HUES6 (cell line): ENCODE data around the gene NRIP1.

Experiments used
- H3K27ac ChIP-seq: 2 replicates; pipeline ENCODE4 v1.7.0; 2013; ENCODE audit warnings: low read depth, mild to moderate bottlenecking, low read length, inconsistent platforms
- H3K27me3 ChIP-seq: 2 replicates; pipeline ENCODE4 v1.6.1; 2013; ENCODE audit warnings: low read length; ENCODE audit not compliant: control insufficient read depth, insufficient read depth
- H3K36me3 ChIP-seq: 2 replicates; pipeline ENCODE4 v1.6.1; 2013; ENCODE audit warnings: low read length; ENCODE audit not compliant: control insufficient read depth, insufficient read depth
- H3K4me1 ChIP-seq: 2 replicates; pipeline ENCODE4 v1.6.1; 2013; ENCODE audit warnings: low read length; ENCODE audit not compliant: control insufficient read depth, insufficient read depth
- H3K4me3 ChIP-seq: 2 replicates; pipeline ENCODE4 v1.5.1; 2013; ENCODE audit warnings: low read depth, low read length
- H3K9ac ChIP-seq: one replicate; pipeline ENCODE4 v1.6.1; 2013; ENCODE audit warnings: mild to moderate bottlenecking, low read length
- H3K9me3 ChIP-seq: 2 replicates; pipeline ENCODE4 v1.6.1; 2013; ENCODE audit warnings: low read depth, low read length; ENCODE audit not compliant: control insufficient read depth, insufficient read depth

Gene NRIP1

GRCh38 chr21:15022608-15023261, 42.1 kb downstream of the NRIP1 start:
- no peaks in the 10 kb centered on the region for H3K4me1 ChIP-seq
- H3K4me3 ChIP-seq = no peak overlapping the region
- H3K27ac ChIP-seq = no peak overlapping the region
- H3K36me3 ChIP-seq = no peaks in the 10 kb centered on the region
- no peaks in the 10 kb centered on the region for H3K27me3 ChIP-seq
- 0 out of 2 replicates have a peak, but pooled peaks cover 2% of the 10 kb centered on the region for H3K9me3 ChIP-seq
- H3K9ac ChIP-seq = no peak overlapping the region

DNA sequence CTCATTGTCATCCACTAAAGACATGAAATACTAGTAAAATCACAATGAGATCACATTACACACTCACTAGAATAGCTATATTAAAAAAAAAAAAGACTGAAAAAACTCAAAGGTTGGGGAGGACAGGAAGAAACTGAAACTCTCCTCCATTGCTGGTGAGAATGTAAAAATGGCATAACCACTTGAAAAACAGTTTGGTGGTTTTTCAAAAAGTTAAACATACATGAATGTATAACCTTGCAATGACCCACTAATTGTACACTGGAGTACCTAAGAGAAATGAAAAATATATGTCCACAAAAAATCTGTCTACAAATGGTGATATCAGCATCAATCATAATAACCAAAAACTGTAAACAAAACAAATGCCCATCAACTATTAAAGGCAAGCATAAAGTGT, 44.0 kb downstream of the NRIP1 start:
- Histone ChIP-seq H3K36me3 (no peaks in the 10 kb centered on the region), H3K27me3 (no peaks in the 10 kb centered on the region)

GRCh38 chr21:15018382-15018781, 46.4 kb downstream of the NRIP1 start:
- no peak overlapping the region for H3K27ac ChIP-seq
- H3K9ac ChIP-seq = no peak overlapping the region
- no peaks in the 10 kb centered on the region for H3K27me3 ChIP-seq
- H3K36me3 ChIP-seq = no peaks in the 10 kb centered on the region
- H3K4me1 ChIP-seq = no peaks in the 10 kb centered on the region
- 0 out of 2 replicates have a peak, but pooled peaks cover 2% of the 10 kb centered on the region for H3K9me3 ChIP-seq
- H3K4me3 ChIP-seq = no peak overlapping the region

More for the DNA sequence above, 44.0 kb downstream of the NRIP1 start:
- Histone ChIP-seq H3K27ac (no peak overlapping the region), H3K9ac (no peak overlapping the region), H3K4me1 (no peaks in the 10 kb centered on the region), H3K9me3 (0 out of 2 replicates have a peak, but pooled peaks cover 2% of the 10 kb centered on the region), H3K4me3 (no peak overlapping the region)

DNA sequence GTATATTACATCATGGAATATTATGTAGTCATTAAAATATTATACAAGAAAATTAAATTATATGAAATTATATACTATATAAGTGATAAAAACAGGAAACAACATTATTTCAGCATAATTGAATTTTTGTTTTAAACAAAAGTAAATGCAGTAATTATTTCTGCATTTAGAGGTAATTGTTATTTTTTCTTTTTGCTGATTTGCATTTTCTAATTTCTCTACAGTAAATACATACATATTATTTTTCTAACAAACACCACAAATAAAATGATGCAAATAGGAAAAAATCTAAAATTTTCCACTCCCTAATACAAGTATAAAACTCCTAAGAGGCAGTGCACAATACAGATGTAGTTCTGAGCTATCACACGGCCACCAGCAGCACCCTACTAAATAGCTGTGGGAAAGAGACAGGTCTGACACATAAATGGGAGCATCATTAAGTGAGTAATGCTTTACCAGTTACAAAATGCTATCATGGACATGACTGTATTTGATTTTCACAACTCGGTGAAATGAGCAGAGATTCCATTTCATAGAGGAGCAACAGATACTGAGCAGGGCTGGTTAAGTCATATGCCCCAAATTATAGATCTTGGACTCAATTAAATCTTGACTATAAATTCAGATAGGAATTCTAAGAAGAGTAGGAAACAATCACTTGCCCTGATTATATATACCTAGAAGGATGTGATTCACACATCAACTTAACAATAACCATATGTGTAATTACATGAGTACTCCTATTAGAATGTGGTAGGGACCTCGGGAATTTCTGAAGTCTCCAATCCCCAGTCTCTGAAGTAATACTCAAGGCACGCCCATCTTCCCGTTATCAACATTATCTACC, 49.0 kb downstream of the NRIP1 start:
- no peaks in the 10 kb centered on the region for H3K27me3 ChIP-seq
- no peak overlapping the region for H3K27ac ChIP-seq
- no peak overlapping the region for H3K4me3 ChIP-seq
- no peaks in the 10 kb centered on the region for H3K36me3 ChIP-seq
- no peaks in the 10 kb centered on the region for H3K4me1 ChIP-seq
- no peaks in the 10 kb centered on the region for H3K9me3 ChIP-seq
- no peak overlapping the region for H3K9ac ChIP-seq

DNA sequence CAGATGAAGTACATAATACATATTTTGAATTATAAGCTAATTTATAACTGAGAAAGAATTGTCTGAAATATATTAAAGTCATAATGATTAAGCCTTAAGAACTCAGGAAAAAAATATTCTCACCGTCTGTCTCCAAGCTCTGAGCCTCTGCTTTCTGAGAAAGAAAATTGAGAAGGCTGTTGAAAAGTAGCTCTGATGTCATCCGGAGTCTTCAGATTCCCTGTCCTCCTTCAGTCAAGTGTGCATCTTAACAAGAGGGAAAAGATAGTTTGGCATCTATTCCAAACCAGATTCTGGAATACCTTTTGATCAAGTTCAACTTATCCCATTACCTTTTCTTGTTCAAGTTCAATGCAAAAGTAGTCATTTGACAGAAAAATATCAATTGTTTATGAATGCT, 50.6 kb downstream of the NRIP1 start:
- no peaks in the 10 kb centered on the region for H3K27me3 ChIP-seq
- H3K9me3 ChIP-seq = no peaks in the 10 kb centered on the region
- no peaks in the 10 kb centered on the region for H3K36me3 ChIP-seq
- H3K27ac ChIP-seq = no peak overlapping the region
- no peak overlapping the region for H3K9ac ChIP-seq
- H3K4me1 ChIP-seq = no peaks in the 10 kb centered on the region
- no peak overlapping the region for H3K4me3 ChIP-seq

GRCh38 chr21:15011967-15012366, 52.8 kb downstream of the NRIP1 start:
- H3K9me3 ChIP-seq = no peaks in the 10 kb centered on the region
- no peak overlapping the region for H3K4me3 ChIP-seq
- H3K27ac ChIP-seq = no peak overlapping the region
- peaks cover 4% of the 10 kb centered on the region for H3K4me1 ChIP-seq
- no peaks in the 10 kb centered on the region for H3K36me3 ChIP-seq
- H3K27me3 ChIP-seq = no peaks in the 10 kb centered on the region
- no peak overlapping the region for H3K9ac ChIP-seq

GRCh38 chr21:15010645-15011044, 54.2 kb downstream of the NRIP1 start:
- Histone ChIP-seq H3K4me3 (no peak overlapping the region), H3K27ac (no peak overlapping the region), H3K9ac (no peak overlapping the region), H3K9me3 (no peaks in the 10 kb centered on the region), H3K27me3 (no peaks in the 10 kb centered on the region), H3K4me1 (peaks cover 17% of the 10 kb centered on the region), H3K36me3 (no peaks in the 10 kb centered on the region)

- Histone ChIP-seq H3K4me1 (peaks cover 25% of the 10 kb centered on the region), H3K9ac (no peak overlapping the region)
Measured at GRCh38 chr21:15009837-15010363, 54.9 kb downstream of the NRIP1 start.

GRCh38 chr21:15007716-15008296, 57.0 kb downstream of the NRIP1 start:
- no peaks in the 10 kb centered on the region for H3K36me3 ChIP-seq

More at GRCh38 chr21:15009837-15010363, 54.9 kb downstream of the NRIP1 start:
- H3K27me3 ChIP-seq = no peaks in the 10 kb centered on the region
- no peaks in the 10 kb centered on the region for H3K9me3 ChIP-seq
- H3K4me3 ChIP-seq = no peak overlapping the region
- H3K36me3 ChIP-seq = no peaks in the 10 kb centered on the region
- no peak overlapping the region for H3K27ac ChIP-seq

DNA sequence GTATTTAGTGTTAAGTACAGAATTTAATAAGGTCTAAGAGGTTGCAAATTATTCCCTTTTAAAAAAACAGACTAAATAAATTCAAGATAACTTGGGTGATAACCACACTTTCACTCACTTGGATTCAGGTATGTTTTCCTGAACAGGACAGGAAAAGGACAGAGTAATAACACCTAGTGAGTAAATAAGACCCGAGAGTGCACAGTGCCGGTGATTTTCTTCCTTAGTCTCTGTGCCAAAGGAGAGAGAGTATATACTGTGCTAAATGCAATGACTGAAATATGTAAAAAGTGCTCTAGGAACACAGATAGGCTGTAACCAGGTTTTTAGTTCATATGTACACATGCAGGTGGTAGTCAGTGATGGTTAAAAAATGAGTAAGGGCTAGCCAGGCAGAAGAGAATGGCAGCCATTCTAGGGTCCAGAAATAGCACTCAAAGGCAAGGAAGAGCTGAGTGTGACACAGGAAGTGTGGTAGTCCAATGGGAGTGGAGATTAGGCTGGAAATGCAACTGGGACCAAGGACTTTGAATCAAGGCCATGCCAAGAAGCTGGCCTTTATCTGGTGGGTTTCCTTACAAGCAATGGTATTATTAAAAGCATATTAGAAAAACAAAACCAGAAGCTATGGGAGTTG, 58.1 kb downstream of the NRIP1 start:
- no peak overlapping the region for H3K9ac ChIP-seq
- no peaks in the 10 kb centered on the region for H3K9me3 ChIP-seq
- no peak overlapping the region for H3K4me3 ChIP-seq
- no peaks in the 10 kb centered on the region for H3K36me3 ChIP-seq
- H3K27me3 ChIP-seq = no peaks in the 10 kb centered on the region; the same call in 1 of the 2 replicates
- H3K4me1 ChIP-seq = peaks cover 56% of the 10 kb centered on the region
- H3K27ac ChIP-seq = no peak overlapping the region

More at GRCh38 chr21:15007716-15008296, 57.0 kb downstream of the NRIP1 start:
- H3K27ac ChIP-seq = no peak overlapping the region
- H3K9me3 ChIP-seq = no peaks in the 10 kb centered on the region
- H3K9ac ChIP-seq = no peak overlapping the region
- peaks cover 45% of the 10 kb centered on the region for H3K4me1 ChIP-seq
- H3K4me3 ChIP-seq = no peak overlapping the region
- no peaks in the 10 kb centered on the region; the same call in 1 of the 2 replicates for H3K27me3 ChIP-seq
